ENCODE measurements around the gene DSN1. TPM values are rescaled to one million over a fixed set of nuclear protein-coding genes. Genes with fewer than 3 reads are reported as not detected.
A peak's percentile ranks its signal among the peaks of the same experiment; 100 is the strongest.

DSN1 gene
- total and polyA plus RNA-seq, 8 donors = 1.3 to 18.9 (median 8.0) TPM

DNA sequence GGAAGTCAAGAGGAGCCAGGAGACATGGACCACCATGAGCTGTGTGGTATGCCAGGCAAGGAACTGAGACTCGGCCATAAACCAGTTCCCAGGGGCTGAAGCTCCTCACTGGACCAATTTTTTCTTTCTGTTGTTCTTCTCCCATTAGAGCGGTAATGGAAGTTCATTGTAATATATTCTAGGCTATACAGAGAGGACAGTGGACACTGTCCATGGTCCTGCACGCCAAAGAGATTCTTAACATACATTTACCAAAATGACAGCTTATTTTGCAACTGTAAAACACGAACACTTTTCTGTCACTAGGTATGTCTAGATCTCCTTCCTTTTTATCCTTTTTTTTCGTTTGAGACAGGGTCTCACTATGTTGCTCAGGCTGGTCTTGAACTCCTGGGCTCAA is 13.1 kb upstream of the DSN1 start:
- Histone ChIP-seq H3K27ac (no peak overlapping the region), H3K27me3 (no peaks in the 10 kb centered on the region), H3K4me1 (peaks cover 0 to 19% (median 3%) of the 10 kb centered on the region in 4 donors), H3K4me3 (no peak overlapping the region), H3K36me3 (peaks cover 19 to 82% (median 58%) of the 10 kb centered on the region in 4 donors), H3K9me3 (no peaks in the 10 kb centered on the region)
- WGBS, 5 donors = 81 to 91% (median 87%) methylated on average over 5 of the region's 5 CpGs
- intact Hi-C loops (cut with DNase I; ENCODE audit: low total_unique reads) = no loop called here
- TF ChIP-seq POLR2A (IDR thresholded peaks at IDR 0.05) = no peak
- TF ChIP-seq EP300 (IDR thresholded peaks at IDR 0.05) = no peak
- TF ChIP-seq POLR2AphosphoS5 (IDR thresholded peaks at IDR 0.05) = no peak
- TF ChIP-seq, protein P1, sequence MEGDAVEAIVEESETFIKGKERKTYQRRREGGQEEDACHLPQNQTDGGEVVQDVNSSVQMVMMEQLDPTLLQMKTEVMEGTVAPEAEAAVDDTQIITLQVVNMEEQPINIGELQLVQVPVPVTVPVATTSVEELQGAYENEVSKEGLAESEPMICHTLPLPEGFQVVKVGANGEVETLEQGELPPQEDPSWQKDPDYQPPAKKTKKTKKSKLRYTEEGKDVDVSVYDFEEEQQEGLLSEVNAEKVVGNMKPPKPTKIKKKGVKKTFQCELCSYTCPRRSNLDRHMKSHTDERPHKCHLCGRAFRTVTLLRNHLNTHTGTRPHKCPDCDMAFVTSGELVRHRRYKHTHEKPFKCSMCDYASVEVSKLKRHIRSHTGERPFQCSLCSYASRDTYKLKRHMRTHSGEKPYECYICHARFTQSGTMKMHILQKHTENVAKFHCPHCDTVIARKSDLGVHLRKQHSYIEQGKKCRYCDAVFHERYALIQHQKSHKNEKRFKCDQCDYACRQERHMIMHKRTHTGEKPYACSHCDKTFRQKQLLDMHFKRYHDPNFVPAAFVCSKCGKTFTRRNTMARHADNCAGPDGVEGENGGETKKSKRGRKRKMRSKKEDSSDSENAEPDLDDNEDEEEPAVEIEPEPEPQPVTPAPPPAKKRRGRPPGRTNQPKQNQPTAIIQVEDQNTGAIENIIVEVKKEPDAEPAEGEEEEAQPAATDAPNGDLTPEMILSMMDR (IDR thresholded peaks at IDR 0.05) = no peak
- DNase-seq = no peak

DNA sequence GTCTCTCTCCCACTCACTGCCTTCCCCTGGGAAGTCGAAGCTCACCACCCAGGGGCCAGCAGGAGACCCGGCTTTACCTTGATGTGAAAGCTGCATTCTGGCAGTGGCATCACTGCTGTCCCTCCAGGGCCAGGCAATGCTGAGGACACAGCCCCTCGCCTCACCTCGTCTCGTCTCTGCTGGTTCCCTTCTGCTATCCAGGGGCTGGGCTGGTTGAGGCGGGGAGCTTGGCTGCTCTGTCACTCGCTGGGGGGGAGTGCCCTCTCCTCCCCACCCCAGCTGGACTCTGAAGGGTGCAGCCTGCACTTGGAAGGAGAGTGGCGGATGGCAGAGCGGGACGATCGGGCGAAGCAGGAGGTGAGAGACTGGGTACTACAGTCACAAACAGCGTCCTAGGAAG is 12.7 kb upstream of the DSN1 start:
- peaks cover 0 to 19% (median 3%) of the 10 kb centered on the region in 4 donors for H3K4me1 ChIP-seq
- H3K9me3 ChIP-seq = no peaks in the 10 kb centered on the region
- peaks cover 19 to 78% (median 54%) of the 10 kb centered on the region in 4 donors for H3K36me3 ChIP-seq
- H3K27ac ChIP-seq = no peak overlapping the region
- no peaks in the 10 kb centered on the region for H3K27me3 ChIP-seq
- no peak for DNase-seq
- intact Hi-C loops (cut with DNase I; ENCODE audit: low total_unique reads) = no loop called here
- H3K4me3 ChIP-seq = no peak overlapping the region
- 87 to 97% (median 94%) methylated on average over 9 to 13 of the region's 13 CpGs for WGBS, 5 donors
- no peak for TF ChIP-seq EP300 (IDR thresholded peaks at IDR 0.05)
- TF ChIP-seq POLR2A (IDR thresholded peaks at IDR 0.05) = no peak
- TF ChIP-seq, protein P1 (IDR thresholded peaks at IDR 0.05) = no peak
- TF ChIP-seq POLR2AphosphoS5 (IDR thresholded peaks at IDR 0.05) = no peak

DNA sequence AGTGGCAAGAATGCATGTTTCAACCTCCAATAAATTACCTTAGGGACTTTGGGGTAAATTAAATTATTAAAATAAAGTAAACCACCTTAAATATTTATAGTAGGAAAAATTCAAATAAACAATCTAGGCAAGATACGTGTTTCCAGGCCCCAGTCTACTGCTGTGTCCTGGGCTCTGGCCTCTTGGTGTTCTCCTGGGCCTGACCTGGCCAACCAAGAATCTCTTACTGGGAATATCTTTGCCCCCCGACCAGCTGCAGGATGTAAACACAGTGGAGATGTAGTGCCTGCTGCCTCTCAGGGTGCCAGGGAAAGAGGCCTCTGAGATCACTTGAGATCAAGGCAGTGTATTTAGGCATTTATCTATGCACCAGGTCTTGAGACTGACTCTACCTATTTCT is 11.7 kb upstream of the DSN1 start:
- intact Hi-C loops (cut with DNase I; ENCODE audit: low total_unique reads) = no loop called here
- peaks cover 0 to 19% (median 3%) of the 10 kb centered on the region in 4 donors for H3K4me1 ChIP-seq
- no peaks in the 10 kb centered on the region for H3K9me3 ChIP-seq
- peaks cover 19 to 72% (median 49%) of the 10 kb centered on the region in 4 donors for H3K36me3 ChIP-seq
- 63 to 80% (median 73%) methylated on average over 2 of the region's 2 CpGs for WGBS, 5 donors
- TF ChIP-seq EP300 (IDR thresholded peaks at IDR 0.05) (no peak), POLR2A (IDR thresholded peaks at IDR 0.05) (no peak), POLR2AphosphoS5 (IDR thresholded peaks at IDR 0.05) (no peak)
- TF ChIP-seq, protein P1 (IDR thresholded peaks at IDR 0.05) = no peak
- no peaks in the 10 kb centered on the region for H3K27me3 ChIP-seq
- no peak overlapping the region for H3K27ac ChIP-seq
- H3K4me3 ChIP-seq = no peak overlapping the region
- no peak for DNase-seq

DNA sequence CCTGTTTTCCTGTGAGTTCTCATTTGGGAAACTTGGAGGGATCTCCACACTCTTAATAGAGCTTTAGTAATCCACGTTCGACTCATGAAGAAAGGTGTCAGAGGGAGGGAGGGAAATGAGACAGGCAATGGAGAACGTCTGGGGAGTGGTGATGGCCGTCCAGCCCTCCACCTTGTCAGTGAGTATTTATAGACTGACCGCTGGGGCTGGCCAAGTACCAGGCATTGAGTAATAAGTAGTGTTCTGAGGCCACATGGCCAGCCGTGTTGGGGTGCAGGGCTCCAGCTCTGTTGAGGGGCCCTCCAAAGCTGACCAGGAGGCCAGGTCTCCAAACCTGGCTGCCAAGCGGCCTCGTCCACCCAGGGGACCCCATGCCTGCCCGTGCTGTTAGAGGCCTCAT is 11.3 kb upstream of the DSN1 start:
- Histone ChIP-seq H3K27ac (peak overlapping the region in 2 of 5 donors; percentile 43 to 44), H3K4me3 (no peak overlapping the region), H3K4me1 (peaks cover 0 to 19% (median 3%) of the 10 kb centered on the region in 4 donors), H3K27me3 (no peaks in the 10 kb centered on the region), H3K36me3 (peaks cover 19 to 72% (median 48%) of the 10 kb centered on the region in 4 donors), H3K9me3 (no peaks in the 10 kb centered on the region)
- 62 to 88% (median 82%) methylated on average over 9 of the region's 9 CpGs for WGBS, 5 donors
- DNase-seq = no peak
- intact Hi-C loops (cut with DNase I; ENCODE audit: low total_unique reads) = no loop called here
- TF ChIP-seq POLR2A (IDR thresholded peaks at IDR 0.05) = no peak
- TF ChIP-seq, protein P1 (IDR thresholded peaks at IDR 0.05) = no peak
- TF ChIP-seq EP300 (IDR thresholded peaks at IDR 0.05) = no peak
- TF ChIP-seq POLR2AphosphoS5 (IDR thresholded peaks at IDR 0.05) = no peak

All from stomach (tissue), 9 donors.